ENCODE measurements around the gene LETMD1.

The LETMD1 gene

DNA sequence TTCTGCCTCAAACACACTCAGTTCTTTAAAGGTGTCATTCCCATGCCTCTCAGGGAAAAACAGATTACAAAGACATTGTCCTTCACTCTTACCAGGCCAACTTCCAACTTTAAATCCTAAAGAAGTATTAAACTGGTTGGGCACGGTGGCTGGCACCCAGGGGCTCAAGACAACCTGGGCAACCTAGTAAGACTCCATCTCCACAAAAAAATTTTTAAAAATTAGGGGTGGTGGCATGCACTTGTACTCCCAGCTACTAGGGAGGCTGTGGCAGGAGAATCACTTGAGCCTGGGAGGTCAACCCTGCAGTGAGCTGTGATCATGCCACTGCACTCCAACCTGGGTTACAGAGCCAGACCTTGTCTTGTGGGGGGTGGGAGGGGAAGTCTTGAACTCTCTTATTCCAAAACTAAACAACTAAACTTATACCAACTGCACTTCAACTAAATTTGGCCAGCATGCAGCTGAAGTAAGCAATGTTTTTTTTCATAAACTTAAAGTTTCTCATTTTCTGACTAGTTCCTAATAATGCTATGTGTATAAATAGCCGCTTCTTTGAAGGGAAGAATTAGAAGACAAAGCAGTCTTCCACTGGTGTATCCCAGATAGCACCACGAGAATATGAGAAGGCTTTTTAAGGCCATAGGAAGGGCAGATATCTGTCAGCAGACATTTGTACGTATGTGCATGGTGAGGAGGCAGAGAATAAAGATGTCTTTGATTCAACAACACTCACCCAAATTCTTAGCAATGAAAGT is 24.3 kb upstream of the LETMD1 start:
- in situ Hi-C loops (cut with HindIII; ENCODE audit: low sequenced_read_pairs) = loop anchor here (5.0 to 25.0 kb wide), 3 partner anchors 38 to 237 kb away; no protein-coding TSS in a partner anchor

- in situ Hi-C loops (cut with HindIII; ENCODE audit: low sequenced_read_pairs) = no loop called here
Observed at GRCh38 chr12:51025338-51025835, 22.7 kb upstream of the LETMD1 start.

DNA sequence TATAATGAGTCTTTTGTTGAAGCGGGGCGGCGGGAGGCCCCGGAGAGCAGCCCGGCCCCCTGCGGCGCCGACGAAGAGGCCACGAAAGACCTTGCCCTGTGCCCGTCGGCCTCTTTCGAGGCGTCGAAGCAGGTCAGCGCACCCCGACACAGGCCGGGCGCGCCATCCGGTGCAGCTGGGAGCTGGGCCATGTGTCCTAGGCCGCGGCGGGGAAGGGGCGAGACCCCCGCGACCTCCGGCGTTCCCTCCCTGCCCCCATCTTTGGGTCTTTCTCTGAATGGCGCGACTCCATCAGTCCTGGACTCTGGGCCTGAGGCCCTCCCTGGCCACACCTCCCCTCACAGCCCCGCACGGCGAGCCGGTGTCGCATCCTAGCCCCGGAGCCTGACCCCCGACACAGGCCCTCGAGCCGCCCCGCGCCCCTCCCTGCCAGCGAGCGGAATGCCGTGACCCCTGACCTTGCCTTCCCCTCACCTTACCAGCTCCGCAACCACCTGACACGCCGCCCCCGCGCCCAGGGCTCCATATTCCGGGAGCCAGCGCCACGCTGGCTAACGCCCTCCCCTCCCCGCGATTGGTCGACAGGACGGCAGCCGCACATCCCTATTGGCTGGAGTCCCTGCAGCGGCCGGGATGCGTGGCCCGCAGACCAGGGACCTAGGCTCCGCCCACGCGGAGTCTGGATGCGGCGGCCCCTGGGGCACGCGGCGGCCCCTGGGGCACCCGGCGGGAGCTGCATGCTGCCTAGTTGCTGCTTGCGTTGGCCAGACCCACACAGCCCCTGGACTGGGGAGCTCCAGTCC is 22.1 kb upstream of the LETMD1 start, which contains the start of gene SLC11A2:
SLC11A2 (minus strand) TSS at position 549 of the 803 bp plus-strand sequence. CDS start 15,656 bp downstream, outside the sequence.
- in situ Hi-C loops (cut with HindIII; ENCODE audit: low sequenced_read_pairs) = no loop called here

- in situ Hi-C loops (cut with HindIII; ENCODE audit: low sequenced_read_pairs) = no loop called here
Observed at GRCh38 chr12:51027342-51027835, 20.7 kb upstream of the LETMD1 start.

DNA sequence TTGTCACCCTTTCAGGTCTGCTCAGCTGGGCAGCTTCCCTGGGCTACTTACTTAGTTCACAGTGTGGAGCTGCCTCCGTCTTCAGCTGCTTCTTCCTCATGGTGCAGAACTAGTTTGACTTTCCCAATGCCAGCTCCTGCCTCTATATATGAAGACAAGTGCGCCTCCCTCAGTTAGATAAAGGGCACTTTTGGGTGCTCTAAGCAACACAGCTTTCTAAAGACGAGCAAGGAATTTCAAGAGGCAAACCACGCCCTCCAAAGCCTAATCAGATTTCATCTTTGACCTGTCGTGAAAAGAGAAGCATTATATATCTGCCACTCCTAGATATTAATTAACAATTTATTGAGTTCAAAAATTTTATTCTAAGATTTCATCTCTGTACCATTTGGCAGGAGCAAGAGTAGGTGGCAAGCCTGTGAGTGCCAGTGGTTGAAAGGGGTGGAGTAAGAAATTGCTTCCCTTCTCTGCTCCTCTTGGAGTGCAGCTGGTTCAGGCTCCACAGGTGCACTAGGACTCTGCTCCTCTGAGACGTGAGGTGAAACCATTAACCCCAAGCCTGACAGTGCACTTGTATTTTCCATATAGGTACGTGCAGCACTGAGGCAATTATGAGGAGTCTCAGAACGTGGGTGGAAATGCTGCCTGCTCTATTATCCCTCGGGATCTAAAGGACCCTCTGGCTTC is 19.9 kb upstream of the LETMD1 start:
- in situ Hi-C loops (cut with HindIII; ENCODE audit: low sequenced_read_pairs) = no loop called here

DNA sequence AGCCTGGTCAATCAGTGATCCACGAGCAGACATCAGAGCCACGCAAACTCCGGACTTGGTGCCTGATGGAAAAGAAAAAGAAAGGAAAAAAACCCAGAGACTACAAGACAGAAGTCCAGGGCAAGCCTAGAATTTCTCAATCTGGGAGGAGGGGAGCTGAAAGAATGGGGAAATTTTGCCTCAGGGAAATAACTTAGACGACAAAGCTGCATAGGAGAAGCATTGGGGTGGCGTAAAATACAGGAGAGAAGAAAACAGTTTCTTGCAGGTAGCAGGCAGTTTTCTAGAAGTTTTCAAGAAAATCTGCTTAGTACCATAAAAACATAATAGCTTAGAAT is 19.3 kb upstream of the LETMD1 start:
- in situ Hi-C loops (cut with HindIII; ENCODE audit: low sequenced_read_pairs) = no loop called here

- in situ Hi-C loops (cut with HindIII; ENCODE audit: low sequenced_read_pairs) = no loop called here
Observed at GRCh38 chr12:51033048-51033447, 15.1 kb upstream of the LETMD1 start.

DNA sequence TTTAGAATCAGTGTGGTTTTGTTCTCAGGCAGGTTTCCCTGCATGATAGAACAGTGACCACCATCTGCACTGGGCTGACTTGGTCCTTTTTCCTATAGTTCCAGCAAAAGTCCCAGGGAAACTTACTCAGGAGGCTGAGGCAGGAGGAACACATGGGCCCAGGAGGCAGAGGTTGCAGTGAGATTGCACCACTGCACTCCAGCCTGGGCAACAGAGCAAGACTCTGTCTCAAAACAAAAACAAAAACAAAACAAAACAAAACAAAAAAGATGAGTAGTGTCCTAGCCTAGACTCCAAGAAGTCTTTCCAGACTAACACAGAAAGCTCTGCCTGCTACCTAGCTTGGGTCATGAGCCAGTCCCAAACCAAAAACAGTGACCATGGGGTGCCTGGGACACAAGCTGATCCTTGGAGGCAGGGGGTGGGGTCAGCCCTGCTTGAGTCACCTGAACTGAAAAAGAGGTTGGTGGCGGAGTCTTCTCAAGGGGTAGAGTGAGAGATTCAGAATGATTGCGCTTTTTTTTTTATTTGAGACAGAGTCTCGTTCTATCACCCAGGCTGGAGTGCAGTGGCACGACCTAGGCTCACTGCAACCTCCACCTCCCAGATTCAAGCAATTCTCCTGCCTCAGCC is 14.6 kb upstream of the LETMD1 start:
- in situ Hi-C loops (cut with HindIII; ENCODE audit: low sequenced_read_pairs) = no loop called here

- in situ Hi-C loops (cut with HindIII; ENCODE audit: low sequenced_read_pairs) = no loop called here
Observed at GRCh38 chr12:51036279-51036678, 11.8 kb upstream of the LETMD1 start.

DNA sequence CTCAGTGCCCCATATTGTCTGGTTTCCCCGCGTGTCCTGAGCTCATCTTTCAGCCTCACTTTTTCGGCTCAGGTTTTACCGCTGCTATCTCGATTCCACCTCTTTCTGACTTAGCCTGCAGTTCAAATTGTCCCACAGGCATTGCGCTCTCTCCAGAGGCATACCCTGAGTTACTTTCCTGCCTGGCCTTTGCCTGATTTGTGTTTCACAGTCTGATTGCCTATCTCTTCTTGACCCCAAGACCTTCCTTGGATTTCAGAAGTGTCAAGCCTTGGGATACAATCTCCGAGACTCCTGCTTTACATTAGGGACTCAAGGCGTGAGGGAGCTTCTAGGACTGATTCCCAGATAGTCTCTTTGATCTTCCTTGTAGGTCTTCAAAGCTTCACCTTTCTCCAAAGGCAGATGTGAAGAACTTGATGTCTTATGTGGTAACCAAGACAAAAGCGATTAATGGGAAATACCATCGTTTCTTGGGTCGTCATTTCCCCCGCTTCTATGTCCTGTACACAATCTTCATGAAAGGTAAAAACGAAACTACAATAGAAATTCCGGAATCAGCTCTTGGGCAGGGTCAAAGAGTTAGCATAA is 629 bp downstream of the LETMD1 start:
- in situ Hi-C loops (cut with HindIII; ENCODE audit: low sequenced_read_pairs) = no loop called here

GRCh38 chr12:51049525-51049924 is 1.4 kb downstream of the LETMD1 start:
- in situ Hi-C loops (cut with HindIII; ENCODE audit: low sequenced_read_pairs) = no loop called here

DNA sequence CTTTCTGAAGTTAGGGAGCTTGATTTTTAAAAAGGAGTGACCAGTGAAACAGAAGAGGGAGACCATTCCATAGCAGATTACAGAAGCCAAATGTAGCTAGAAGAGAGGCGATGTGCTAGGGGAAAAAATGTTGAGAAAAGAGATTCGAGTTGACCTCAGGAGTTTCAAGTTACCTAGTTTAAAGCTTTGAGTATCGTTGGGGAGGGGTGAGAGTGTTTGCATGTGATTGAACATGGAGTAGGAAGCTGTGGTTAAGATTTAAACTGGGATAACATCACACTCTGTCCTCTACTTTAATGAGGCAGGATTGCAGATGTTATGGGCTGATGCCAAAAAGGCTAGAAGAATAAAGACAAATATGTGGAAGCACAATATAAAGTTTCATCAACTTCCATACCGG is 3.7 kb downstream of the LETMD1 start:
- in situ Hi-C loops (cut with HindIII; ENCODE audit: low sequenced_read_pairs) = no loop called here

- in situ Hi-C loops (cut with HindIII; ENCODE audit: low sequenced_read_pairs) = no loop called here
Observed at GRCh38 chr12:51055060-51055459, 6.9 kb downstream of the LETMD1 start.

DNA sequence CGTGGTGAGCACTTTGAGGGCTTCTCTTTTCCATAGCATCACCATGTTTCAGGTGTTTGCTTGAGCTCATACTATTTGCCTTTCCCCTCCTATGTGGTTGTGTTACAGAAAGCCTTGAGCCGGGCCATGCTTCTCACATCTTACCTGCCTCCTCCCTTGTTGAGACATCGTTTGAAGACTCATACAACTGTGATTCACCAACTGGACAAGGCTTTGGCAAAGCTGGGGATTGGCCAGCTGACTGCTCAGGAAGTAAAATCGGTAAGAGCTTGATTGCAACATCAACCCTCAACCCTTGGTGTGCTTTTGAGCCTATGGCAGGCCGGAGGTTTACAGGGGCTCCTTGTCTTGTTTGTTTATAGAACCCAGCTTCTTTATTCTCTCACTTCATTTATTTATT is 8.1 kb downstream of the LETMD1 start:
- in situ Hi-C loops (cut with HindIII; ENCODE audit: low sequenced_read_pairs) = no loop called here

DNA sequence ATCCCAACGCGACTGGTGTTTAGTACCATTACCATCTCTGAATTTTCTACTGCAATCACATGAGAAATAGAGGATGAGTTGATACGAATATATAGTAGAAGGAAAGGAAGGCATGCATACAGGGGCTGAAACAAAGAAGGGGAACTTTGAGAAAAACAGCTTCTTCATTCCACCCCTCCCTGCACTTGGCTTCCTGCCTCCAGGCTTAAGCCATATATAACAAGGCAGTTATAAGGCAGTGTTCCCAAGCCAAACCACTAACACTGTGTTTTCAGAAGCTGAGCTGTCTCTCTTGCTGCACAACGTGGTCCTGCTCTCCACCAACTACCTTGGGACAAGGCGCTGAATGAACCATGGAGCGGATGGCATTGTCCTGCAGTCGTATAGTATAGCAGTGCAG is 11.0 kb downstream of the LETMD1 start:
- in situ Hi-C loops (cut with HindIII; ENCODE audit: low sequenced_read_pairs) = no loop called here

DNA sequence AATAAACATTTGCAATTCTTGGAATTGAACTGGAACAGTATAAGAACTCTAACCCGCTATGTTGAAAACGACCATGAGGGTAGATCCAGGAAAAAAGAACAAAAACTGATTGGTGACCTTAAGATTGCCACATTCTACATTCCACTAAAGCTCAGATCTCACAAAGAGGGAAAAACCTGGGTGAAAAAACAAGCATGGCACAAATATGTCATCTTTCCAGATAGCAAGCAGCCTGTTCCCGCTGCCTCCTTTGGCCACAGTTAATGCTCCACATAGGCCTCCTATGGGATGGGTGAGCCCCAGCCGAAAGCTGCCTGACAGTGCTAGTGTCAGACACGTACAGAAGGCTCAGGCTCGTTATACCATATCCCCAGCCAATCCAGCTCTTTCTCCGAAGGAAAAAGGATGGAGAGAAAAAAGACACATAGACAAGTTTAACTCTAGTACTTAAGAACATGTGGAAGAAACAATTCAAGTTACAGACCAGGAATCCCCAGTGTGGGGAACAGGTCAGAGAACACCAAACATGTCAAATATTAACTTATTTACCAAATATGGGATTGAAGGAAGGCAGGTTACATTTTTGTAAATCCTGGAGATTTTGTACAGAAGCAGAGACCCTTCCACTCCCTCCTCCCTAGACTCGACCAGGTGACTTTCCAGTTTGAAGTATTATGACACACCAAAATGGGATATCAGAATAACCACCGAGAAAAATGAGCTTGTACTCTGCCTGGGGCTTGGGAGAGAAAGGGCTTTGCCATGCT is 14.7 kb downstream of the LETMD1 start:
- in situ Hi-C loops (cut with HindIII; ENCODE audit: low sequenced_read_pairs) = loop anchor here (5.0 kb wide), 2 partner anchors 41 to 284 kb away; partner anchors contain the start of gene CELA1

- in situ Hi-C loops (cut with HindIII; ENCODE audit: low sequenced_read_pairs) = no loop called here
Observed at GRCh38 chr12:51065530-51065929, 17.4 kb downstream of the LETMD1 start.

- in situ Hi-C loops (cut with HindIII; ENCODE audit: low sequenced_read_pairs) = no loop called here
Observed at GRCh38 chr12:51067229-51067628, 19.1 kb downstream of the LETMD1 start.

- in situ Hi-C loops (cut with HindIII; ENCODE audit: low sequenced_read_pairs) = no loop called here
Observed at GRCh38 chr12:51067771-51068170, 19.6 kb downstream of the LETMD1 start.

DNA sequence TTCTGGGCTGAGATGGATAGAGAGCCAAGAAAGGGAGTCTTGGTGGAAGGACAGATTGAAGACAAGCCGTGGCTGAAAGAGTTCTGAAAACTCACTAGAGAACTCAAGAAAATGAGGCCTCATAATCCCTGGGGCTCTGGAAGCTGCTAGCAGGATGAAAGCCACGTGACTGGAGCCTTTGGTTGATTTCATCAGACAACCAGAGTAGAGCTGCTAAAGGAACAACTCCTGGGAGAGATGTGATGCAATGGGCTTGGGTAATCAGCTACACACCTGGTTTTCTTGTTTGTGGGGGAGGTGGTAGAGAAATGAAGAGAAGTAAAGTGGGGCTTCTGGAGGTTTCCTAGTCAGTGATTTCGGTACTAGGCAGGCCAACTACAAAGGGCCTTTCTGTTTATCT is 21.9 kb downstream of the LETMD1 start:
- in situ Hi-C loops (cut with HindIII; ENCODE audit: low sequenced_read_pairs) = no loop called here
